PFSK-1 (cell line): ENCODE measurements around the gene TTC12.

Experiments
- POLR2AphosphoS5 ChIP-seq: IDR thresholded peaks from 2 replicates; pipeline ENCODE4 v1.6.1; 2012; ENCODE audit warnings: low read depth, mild to moderate bottlenecking, control low read depth, low read length, moderate library complexity
- SIN3A ChIP-seq: IDR thresholded peaks from 2 replicates; pipeline ENCODE4 v1.6.1; 2012; ENCODE audit warnings: mild to moderate bottlenecking, low read length, moderate library complexity, borderline replicate concordance; ENCODE audit not compliant: insufficient read depth
- TAF1 ChIP-seq: IDR thresholded peaks from 2 replicates; pipeline ENCODE4 v1.6.1; 2012; ENCODE audit warnings: low read length, control low read depth, borderline replicate concordance; ENCODE audit not compliant: insufficient read depth
- TF ChIP-seq, protein P1 (sequence below), 2 experiments: IDR thresholded peaks; 2 replicates each; pipeline versions ENCODE4 v1.6.1 to v1.8.0; 2011 to 2012; ENCODE audit warnings: low read depth in 2 of 2, low read length in 2 of 2, control low read depth in 1 of 2, inconsistent platforms in 1 of 2, mild to moderate bottlenecking in 1 of 2, moderate library complexity in 1 of 2; ENCODE audit not compliant: insufficient read depth in 1 of 2

DNA sequence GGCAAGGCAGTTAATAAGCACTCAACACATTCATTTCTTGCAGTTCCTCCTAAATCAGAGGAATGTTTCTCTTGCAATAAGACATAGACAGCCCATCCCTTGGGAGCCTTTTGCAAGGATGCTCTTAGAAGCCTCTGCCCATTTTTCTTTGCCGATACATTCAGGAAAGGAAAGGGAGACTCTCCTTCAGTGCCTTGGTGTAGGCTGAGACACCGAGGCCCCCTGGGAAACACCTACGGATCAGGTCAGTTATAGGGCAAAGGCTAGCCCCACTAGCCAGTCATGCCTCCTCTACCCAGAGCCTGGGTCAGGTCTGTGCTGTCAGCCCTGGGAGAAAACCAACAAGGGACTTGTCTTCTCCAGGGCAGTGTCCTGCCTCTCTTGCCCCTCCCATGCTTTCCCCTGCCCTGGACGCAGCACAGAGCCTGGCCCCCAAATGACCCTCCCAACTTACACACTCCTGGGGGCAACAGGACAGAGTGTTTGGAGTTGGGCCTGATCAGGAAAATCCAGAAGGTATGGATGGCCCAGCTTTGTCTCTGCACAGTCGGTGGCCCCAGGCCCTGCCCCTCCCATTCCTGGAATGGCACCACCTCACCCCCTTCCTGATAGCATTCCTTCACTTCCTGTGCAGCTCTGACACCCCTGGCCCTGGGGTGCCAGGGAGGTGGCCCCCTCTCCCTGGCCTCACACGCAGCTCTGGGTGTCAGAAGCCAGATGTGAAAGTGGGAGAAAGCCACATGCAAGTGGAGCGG is 91.5 kb downstream of the TTC12 start:
- TF ChIP-seq SIN3A (no peak), TAF1 (no peak), POLR2AphosphoS5 (no peak)
- TF ChIP-seq, protein P1, sequence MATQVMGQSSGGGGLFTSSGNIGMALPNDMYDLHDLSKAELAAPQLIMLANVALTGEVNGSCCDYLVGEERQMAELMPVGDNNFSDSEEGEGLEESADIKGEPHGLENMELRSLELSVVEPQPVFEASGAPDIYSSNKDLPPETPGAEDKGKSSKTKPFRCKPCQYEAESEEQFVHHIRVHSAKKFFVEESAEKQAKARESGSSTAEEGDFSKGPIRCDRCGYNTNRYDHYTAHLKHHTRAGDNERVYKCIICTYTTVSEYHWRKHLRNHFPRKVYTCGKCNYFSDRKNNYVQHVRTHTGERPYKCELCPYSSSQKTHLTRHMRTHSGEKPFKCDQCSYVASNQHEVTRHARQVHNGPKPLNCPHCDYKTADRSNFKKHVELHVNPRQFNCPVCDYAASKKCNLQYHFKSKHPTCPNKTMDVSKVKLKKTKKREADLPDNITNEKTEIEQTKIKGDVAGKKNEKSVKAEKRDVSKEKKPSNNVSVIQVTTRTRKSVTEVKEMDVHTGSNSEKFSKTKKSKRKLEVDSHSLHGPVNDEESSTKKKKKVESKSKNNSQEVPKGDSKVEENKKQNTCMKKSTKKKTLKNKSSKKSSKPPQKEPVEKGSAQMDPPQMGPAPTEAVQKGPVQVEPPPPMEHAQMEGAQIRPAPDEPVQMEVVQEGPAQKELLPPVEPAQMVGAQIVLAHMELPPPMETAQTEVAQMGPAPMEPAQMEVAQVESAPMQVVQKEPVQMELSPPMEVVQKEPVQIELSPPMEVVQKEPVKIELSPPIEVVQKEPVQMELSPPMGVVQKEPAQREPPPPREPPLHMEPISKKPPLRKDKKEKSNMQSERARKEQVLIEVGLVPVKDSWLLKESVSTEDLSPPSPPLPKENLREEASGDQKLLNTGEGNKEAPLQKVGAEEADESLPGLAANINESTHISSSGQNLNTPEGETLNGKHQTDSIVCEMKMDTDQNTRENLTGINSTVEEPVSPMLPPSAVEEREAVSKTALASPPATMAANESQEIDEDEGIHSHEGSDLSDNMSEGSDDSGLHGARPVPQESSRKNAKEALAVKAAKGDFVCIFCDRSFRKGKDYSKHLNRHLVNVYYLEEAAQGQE (IDR thresholded peaks at IDR 0.05; ENCODE audit: insufficient read depth in 1 of 2, low read depth in 2 of 2, low read length in 2 of 2), result no peak
